ENCODE measurements around the gene GMNN.
"Not testable (repeated sequence)": the region's sequence is repeated elsewhere in the genome, so short reads cannot be mapped to it uniquely, and the experiment has no call there.

Gene GMNN

DNA sequence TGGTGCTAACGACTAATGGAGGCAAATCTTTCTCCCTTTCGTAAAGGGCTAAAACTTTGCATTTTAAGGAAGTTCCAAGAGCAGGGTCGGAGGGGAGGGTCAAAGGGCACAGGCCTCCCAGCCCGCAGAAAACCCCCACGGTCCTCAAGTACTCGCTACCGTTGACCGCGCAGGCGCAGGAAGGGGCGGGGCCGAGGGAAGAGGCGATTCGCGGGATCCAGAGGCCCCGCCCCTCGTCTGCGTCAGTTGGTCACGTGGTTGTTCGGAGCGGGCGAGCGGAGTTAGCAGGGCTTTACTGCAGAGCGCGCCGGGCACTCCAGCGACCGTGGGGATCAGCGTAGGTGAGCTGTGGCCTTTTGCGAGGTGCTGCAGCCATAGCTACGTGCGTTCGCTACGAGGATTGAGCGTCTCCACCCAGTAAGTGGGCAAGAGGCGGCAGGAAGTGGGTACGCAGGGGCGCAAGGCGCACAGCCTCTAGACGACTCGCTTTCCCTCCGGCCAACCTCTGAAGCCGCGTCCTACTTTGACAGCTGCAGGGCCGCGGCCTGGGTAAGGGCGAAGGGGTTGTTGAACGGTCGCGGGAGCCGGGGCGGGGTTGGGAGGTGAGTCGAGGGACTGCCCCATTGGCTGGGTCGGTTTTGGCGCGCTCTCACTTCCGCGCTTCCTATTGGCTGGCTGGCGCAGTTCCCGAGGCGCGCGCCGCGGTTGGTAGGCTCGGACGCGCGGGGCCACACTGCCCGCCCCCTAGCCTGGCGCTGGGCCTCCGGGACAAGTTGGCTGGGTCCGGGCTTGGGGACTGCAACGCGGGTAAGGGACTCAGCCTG, at the start of gene GMNN:
TSS of gene GMNN (plus strand) at position 242 of the 824 bp plus-strand sequence. CDS start 2,310 bp downstream, outside the sequence.
- peak; percentile 98 for DNase-seq (ENCODE audit: low spot score)

DNA sequence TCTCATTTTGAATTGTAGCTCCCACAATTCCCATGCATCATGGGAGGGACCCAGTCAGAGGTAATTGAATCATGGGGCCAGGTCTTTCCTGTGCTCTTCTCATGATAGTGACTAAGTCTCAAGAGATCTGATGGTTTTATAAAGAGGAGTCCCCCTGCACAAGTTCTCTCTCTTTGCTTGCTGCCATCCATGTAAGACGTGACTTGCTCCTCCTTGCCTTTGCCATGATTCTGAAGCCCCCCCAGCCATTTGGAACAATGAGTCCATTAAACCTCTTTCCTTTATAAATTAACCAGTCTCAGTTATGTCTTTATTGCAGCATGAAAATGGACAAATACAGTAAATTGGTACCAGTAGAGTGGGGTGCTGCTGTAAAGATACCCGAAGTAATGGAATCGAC, 44.1 kb upstream of the GMNN start:
- not testable (repeated sequence) for DNase-seq (ENCODE audit: low spot score)

DNA sequence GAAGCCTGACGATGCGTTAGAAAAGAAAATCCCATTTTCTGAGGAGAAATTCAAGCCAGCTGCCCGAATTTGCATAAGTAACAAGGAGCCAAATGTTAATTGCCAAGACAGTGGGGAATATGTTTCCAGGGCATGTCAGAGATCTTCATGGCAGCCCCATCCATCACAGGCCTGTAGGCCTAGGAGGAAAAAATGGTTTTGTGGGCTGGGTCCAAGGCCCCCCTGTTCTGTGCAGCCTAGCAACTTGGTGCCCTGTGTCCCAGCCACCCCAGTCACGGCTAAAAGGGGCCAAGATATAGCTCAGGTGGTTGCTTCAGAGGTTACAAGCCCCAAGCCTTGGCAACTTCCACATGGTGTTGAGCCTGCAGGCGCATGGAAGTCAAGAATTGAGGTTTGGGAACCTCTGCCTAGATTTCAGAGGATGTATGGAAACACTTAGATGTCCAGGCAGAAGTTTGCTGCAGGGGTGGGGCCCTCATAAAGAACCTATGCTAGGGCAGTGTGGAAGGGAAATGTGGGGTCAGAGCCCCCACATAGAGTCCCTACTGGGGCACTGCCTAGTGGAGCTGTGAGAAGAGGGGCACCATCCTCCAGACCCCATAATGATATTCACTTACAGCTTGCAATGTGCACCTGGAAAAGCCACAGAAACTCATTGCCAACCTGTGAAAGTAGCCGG, 43.1 kb upstream of the GMNN start:
- not testable (repeated sequence) for DNase-seq (ENCODE audit: low spot score)

DNA sequence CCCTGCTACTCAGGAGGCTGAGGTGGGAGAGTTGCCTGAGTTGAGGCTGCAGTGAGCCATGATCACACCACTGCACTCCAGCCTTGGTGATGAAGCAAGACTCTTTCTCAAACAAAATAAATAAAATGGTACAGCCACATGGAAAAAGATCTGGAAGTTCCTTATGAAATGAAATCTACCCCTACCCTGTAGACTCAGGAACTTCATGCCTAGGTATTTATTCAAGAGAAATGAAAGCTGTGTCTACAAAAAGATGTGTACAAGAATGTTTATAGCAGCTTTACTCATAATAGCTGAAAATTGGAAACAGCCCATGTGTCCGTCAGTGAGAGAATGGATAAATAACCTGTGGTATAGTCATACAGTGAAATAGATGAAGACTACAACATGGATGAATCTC, 40.6 kb upstream of the GMNN start:
- DNase-seq (ENCODE audit: low spot score) = no peak

DNA sequence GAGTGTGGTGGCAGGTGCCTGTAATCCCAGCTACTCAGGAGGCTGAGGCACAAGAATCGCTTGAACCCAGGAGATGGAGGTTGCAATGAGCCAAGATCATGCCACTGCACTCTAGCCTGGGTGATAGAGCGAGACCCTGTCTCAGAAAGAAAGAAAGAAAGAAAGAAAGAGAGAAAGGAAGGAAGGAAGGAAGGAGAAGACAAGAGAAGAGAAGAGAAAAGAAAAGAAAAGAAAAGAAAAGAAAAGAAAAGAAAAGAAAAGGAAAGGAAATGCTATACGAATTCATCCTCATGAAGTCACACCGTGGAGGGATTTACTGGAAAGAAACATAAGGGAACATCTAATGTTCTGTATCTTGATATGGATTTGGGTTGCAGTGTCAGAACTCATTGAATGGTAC, 40.0 kb upstream of the GMNN start:
- DNase-seq (ENCODE audit: low spot score) = not testable (repeated sequence)

DNA sequence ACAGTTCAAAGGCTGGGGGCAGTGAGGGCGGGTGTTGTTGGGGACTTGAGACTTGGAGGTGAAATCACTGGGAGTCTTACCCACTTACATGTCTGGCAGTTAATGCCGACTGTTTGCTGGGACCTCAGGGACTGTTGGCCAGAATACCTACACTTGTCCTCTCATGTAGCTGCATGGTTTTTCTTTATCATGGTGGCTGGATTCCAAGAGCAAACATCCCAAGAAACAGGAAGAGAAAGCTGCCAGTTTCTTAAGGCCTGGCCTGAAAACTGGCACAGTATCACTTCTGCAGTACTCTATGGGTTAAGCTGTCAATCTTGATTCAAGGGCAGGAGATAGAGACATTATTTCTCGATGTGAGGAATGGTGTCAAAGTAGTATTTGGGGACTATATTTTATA, 36.0 kb upstream of the GMNN start:
- DNase-seq (ENCODE audit: low spot score) = no peak

DNA sequence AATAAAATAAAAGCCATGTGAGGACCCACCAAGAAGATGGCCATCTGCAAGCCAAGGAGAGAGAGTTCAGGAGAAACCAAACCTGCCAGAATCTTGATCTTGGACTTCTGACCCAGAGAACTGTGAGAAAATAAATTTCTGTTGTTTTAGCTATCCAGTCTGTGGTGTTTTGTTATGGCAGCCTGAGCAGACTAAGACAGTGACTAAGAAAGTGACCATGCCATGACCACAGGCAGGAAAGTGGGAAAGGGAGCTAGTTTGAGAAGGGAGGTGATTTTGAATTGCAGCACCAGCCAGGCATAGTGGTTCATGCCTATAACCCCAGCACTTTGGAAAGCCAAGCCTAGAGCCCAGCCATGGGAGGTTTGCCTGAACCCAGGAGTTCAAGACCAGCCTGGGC, 33.9 kb upstream of the GMNN start:
- no peak for DNase-seq (ENCODE audit: low spot score)

DNA sequence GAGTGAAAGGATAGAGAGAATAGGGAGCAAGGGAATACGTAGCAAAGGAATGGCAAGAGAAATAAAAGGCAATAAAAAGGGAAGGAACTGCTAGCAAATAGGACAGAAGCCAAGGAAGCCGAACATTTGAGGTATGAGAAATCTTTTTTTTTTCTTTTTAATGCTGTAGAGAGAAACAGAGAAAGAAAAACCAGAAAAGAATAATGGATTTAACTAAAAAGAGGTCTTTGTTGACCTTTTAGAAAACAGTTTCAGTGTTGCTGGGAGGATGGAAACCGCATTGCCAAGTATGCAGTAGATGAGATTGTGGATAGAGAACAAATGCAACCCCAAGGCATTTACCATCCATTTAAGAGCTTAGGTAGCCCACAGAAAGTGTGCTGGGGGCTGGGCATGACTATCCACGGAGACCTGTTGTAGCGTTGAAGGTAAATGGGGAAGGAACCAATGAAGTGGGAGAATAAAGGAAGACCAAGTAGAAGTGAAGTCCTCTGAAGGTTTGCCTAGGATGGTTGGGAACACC, 32.5 kb upstream of the GMNN start:
- no peak for DNase-seq (ENCODE audit: low spot score)

DNA sequence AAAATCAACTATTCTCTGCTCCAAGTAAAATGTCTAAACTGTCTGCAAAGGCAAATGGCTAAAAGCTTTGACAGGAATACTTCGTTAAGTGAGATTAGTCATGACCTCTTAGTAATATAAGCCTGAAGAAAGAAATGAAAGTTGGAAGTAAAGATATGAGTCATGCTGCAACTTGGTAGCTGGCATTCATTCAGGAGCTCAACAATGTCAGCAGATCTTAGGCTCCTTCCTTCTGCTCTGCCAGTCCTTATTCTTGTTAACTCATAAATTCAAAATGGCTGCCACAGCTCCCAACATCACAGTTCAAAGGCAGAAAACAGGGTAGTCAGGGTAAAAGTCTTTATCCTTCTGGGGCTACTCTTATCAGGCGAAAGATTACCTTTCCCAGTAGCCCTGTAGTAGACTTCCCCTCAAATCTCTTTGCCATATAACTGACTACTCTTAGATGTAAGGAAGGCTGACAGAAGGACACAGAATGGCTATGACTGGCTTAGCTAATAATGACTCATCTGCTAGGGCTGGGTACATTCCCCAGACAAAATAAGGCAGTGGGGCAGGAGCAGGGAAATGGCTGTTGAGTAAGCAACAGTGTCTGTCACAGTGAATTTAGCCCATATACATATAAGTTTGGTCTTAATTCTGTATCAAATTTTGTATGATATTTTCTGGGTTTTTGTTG, 31.3 kb upstream of the GMNN start:
- peak; percentile 86 for DNase-seq (ENCODE audit: low spot score)

DNA sequence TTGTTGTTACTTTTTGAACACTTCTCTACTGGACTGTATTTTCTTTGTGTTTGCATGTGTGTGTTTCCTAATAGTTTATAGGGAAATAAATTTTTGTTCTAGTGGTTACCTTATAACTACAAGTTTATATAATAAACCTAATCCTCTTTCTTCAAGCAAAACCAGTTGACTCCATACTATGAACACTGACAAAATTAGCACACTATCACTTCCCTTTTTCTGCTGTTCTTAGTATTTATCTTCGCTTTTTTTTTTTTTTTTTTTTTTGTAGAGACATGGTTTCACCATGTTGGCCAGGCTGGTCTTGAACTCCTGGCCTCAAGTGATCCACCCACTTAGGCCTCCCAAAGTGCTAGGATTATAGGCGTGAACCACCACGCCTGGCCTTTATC, 30.8 kb upstream of the GMNN start:
- no peak for DNase-seq (ENCODE audit: low spot score)

DNA sequence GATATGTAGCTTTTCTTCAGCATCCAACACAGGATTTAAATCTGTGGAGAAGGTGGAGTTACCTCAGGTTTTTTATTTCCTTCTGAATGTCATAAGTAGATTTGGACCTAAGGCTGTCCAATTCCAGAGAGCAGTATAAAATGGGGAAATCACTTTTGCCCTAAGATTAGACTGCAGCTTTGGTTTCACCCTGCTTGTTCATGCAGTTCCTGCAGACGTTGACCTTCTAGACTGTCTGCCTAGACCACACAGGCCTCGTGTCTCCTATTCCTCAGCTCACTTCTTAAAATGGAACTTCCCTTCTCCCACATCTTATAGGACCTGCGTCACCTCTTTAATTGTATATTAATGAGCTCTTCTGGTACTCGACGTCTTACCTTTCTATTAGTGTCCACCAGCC, 29.8 kb upstream of the GMNN start:
- no peak for DNase-seq (ENCODE audit: low spot score)

DNA sequence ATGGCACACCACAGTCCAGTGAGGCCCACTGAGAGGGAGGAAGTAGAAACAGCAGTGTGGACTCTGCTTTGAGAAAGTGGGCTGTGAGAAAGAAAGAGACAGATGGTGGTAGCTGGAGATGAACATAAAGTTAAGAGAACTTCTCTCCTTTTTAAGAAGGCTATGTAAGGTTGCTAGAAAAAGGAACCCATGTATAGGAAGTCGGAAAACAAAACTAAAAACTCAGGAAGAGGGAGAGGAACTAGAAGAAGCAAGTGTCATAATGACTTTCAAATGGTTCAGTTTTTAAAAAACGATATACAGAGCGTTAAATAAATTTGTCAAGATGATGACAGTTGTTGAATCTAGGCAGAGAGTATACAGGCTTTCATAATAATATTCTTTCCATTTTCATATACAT, 25.4 kb upstream of the GMNN start:
- no peak for DNase-seq (ENCODE audit: low spot score)

DNA sequence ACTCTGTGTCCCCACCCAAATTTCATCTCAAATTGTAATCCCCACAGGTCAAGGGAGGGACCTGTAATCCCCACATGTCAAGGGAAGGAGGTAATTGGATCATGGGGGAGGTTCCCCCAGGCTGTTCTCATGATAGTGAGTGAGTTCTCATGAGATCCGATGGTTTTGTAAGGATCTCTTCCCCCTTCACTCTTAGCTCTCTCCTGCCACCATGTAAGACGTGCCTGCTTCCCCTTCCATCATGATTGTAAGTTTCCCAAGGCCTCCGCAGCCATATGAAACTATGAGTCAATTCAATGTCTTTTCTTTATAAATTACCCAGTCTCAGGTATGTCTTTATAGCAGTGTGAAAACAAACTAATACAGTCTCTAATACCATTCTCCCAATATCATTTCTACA, 23.9 kb upstream of the GMNN start:
- not testable (repeated sequence) for DNase-seq (ENCODE audit: low spot score)

DNA sequence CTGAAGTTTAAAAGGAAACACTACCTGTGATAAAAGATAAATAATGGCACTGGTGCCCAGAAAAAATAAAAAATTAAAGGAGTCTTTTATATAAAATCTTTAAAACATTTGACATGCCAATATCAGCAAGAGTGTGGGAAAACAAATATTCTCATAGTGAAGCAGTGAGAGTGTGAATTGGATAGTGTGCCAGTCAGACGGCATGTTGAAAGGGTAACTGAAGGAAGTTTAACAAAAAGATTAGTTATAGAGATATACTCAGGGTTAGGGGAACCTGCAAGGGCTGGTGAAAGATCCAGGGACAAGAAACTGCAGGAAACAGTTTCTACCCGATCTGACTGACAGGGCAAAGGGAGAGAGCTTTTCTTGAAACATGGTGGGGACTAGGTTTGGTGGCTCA, 22.2 kb upstream of the GMNN start:
- DNase-seq (ENCODE audit: low spot score) = no peak

DNA sequence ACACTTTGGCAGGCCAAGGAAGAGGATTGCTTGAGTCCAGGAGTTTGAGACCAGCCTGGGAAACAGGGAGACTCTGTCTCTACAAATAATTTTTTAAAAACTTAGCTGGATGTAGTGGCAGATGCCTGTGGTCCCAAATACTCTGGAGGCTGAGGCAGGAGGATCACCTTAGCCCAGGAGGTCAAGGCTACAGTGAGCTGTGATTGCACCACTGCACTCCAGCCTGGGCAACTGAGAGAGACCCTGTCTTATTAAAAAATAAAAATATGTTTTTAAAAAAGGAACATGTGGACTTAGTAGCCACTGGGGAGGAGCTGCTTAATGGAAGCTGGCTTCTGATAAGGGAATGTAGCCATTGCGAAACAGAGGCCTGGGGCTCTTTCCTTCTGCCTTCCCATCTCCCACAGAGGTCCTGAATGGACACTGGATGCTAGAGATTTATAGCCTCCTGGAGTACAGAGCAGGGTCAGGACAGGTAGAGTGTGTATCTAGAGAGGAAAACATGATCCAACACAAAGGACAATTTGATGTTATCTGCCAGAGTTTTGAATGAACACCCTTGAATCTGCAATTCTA, 21.7 kb upstream of the GMNN start:
- DNase-seq (ENCODE audit: low spot score) = no peak

DNA sequence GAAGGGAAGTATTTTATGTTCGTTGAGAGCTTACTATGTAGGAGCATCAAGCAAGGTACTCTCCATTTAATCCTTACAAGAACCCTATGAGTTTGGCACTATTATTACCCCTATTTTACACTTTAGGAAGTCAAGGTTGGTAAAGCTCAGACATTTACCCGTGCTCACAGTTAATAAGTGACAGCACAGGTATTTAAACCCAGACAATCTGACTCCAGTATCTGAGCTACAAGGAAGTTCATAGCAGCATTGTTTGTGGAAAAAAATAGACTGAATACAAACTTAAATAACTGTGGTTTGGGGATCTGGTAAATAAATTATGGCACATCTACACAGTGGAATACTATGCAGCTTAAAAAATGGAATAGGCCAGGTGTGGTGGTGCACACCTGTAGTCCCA, 21.2 kb upstream of the GMNN start:
- DNase-seq (ENCODE audit: low spot score) = no peak

DNA sequence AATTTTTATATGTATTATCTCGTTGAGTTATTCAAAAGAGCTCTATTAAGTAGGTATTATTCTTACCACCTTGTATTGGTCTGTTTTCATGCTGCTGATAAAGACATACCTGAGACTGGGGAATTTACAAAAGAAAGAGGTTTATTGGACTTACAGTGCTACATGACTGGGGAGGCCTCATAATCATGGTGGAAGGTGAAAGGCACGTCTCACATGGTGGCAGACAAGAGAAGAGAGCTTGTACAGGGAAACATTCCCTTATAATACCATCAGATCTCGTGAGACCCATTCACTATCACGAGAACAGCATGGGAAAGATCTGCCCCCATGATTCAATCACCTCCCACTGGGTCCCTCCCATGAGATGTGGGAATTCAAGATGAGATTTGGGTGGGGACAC, 20.4 kb upstream of the GMNN start:
- not testable (repeated sequence) for DNase-seq (ENCODE audit: low spot score)

DNA sequence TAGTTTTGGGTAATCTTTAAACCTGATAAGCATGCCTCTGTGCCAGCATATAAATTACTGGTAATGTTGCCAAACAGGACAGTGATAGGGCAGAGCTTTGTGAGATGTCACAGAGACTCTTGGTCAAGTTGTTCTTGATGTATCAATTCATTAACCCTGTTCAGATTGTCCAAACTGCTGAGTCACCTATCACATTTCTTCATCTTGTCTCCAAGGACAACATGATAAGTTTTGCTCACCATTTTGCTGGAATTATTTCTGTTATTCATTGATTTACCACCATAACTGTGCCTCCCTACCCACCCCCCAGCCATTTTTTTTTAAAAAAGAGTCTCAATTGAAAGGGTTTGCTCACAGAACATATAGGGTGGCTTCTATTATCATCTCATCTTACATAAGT, 19.5 kb upstream of the GMNN start:
- no peak for DNase-seq (ENCODE audit: low spot score)

DNA sequence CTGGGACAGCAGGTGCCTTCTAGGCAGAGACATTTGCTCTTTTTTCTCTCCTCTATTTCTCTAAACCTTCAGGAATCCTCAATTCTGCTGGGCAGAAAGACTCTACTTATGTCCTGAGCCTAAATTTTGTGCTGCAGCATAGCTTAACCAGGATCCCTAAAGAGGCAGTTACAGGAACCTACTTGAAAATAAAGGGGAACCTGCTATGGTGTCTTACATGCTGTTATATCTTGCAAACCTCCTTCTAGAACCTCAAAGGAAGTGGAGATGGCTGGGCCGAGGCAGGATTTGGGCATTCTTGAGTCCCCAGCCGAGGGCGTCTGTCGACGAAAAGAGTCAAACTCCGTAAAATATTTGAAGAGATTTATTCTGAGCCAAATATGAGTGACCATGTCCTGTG, 17.1 kb upstream of the GMNN start:
- DNase-seq (ENCODE audit: low spot score) = no peak

DNA sequence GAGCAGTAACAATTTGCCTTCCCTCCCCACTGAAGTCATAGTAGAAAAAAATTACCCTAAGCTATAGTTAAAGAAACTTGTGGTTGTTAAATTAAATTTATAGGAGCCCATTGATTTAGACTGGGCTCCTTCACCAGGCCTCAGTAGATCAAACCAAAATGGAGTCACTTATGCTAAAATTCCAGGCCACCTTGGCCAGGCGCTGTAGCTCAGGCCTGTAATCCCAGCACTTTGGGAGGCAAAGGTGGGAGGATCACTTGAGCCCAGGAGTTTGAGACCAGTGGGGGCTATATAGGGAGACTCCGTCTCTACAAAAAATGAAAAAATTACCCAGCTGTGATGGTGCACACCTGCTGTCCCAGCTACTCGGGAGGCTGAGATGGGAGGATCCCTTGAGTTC, 15.0 kb upstream of the GMNN start:
- DNase-seq (ENCODE audit: low spot score) = no peak

DNA sequence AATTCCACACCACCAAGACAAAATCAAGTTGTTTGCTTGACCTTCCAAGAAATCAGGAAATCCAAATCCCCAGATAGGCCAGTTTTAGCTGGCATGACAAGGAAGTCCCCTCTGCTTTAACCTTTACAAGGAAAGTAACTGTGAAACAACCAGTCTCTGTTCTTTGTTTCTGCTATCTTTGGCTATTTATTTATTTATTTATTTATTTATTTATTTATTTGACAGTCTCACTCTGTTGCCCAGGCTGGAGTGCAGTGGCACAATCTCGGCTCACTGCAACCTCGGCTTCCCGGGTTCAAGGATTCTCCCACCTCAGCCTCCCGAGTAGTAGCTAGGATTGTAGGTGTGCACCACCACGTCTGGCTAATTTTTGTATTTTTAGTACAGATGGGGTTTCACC, 14.5 kb upstream of the GMNN start:
- no peak for DNase-seq (ENCODE audit: low spot score)

DNA sequence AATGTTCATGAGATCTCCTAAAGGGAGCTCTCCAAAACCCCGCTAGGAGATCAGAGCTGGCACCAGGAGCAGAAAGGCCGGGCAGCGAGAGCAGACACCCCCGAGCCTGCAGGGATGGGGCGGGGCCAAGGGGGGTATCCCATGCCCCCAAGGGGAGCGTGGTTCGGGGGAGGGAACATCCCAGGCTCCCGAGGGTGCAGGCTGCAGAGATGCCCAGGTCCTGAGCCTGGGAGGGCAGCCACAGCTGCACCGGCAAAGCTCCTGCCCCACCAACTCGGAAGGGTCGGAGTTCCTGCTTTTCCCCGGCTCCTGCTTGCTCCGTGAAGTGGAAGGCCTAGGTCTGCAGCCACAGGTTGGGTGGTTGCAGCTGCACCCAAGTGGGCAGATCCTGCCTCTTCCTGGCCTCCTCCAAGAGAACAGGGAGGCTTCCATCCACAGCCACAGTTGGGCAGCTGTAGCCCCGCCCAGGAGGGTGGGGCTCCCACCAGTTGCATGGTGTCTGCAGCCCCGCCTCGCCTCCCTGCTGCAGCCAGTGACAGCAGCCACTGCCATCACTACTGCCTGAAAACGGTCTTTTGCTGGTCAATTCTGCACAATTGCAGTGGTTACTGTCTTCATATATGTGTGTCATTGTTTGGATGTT, 13.4 kb upstream of the GMNN start:
- DNase-seq (ENCODE audit: low spot score) = no peak
